IMR-90 (cell line): ENCODE data around the gene PPARG. TPM values are rescaled to one million over a fixed set of nuclear protein-coding genes. Genes with fewer than 3 reads are reported as not detected.

Experiments
- ATAC-seq: fragments of 200-7000 bp; cut with Tn5 transposase; 2 replicates; pipeline ENCODE4 v1.9.1; 2020; ENCODE audit warnings: low read depth, mild to moderate bottlenecking, moderate library complexity
- BruUV-seq: library from RNA; stranded (reverse); fragments of 400-500 nt; replicated peaks from 2 replicates; lab custom pipeline; 2021; lab: Mats Ljungman, UMichigan
- CTCF ChIA-PET: fragments of 300-600 bp; formaldehyde crosslinking; extraction: SDS; loops from one replicate; lab custom pipeline; 2021; ENCODE audit warnings: antibody characterized with exemption; lab: Yijun Ruan, JAX
- POLR2A ChIA-PET: fragments of 300-600 bp; sonication (Branson Sonifier 250); formaldehyde crosslinking; loops from one replicate; lab custom pipeline; 2022; ENCODE audit warnings: antibody characterized with exemption; ENCODE audit not compliant: unreplicated experiment; lab: Charles Lee
- DNase-seq: peaks from one replicate; pipeline ENCODE4 v3.0.0; 2013
- H2AFZ ChIP-seq: replicated peaks from 2 replicates; pipeline ENCODE3; 2013; ENCODE audit warnings: low read length, mild to moderate bottlenecking; ENCODE audit not compliant: poor library complexity
- H2AK5ac ChIP-seq: 2 replicates; pipeline ENCODE4 v1.6.1; 2013; ENCODE audit warnings: low read depth, low read length, inconsistent platforms
- H2AK9ac ChIP-seq: replicated peaks from 2 replicates; pipeline ENCODE3; 2013; ENCODE audit warnings: mild to moderate bottlenecking, low read depth, low read length, moderate library complexity; ENCODE audit not compliant: poor library complexity
- H2BK120ac ChIP-seq: 2 replicates; pipeline ENCODE4 v1.6.1; 2013; ENCODE audit warnings: low read depth, low read length, inconsistent platforms
- H2BK15ac ChIP-seq: 3 replicates; pipeline ENCODE4 v1.6.1; 2013; ENCODE audit warnings: low read depth, low read length, inconsistent platforms
- H2BK20ac ChIP-seq: 2 replicates; pipeline ENCODE4 v1.6.1; 2013; ENCODE audit warnings: low read depth, mild to moderate bottlenecking, inconsistent platforms, low read length, moderate library complexity
- H2BK5ac ChIP-seq: 2 replicates; pipeline ENCODE4 v1.6.1; 2013; ENCODE audit warnings: mild to moderate bottlenecking, low read depth, low read length, inconsistent platforms; ENCODE audit not compliant: poor library complexity, severe bottlenecking
- H3K14ac ChIP-seq: replicated peaks from 2 replicates; pipeline ENCODE4 v1.6.1; 2013; ENCODE audit warnings: low read depth, low read length, inconsistent platforms
- H3K18ac ChIP-seq: 2 replicates; pipeline ENCODE4 v1.6.1; 2013; ENCODE audit warnings: low read depth, low read length, control low read depth
- H3K23ac ChIP-seq: 2 replicates; pipeline ENCODE4 v1.6.1; 2013; ENCODE audit warnings: low read depth, low read length, inconsistent platforms
- H3K27ac ChIP-seq: 2 replicates; pipeline ENCODE4 v1.5.1; 2013; ENCODE audit warnings: mild to moderate bottlenecking, control low read depth, low read length; ENCODE audit not compliant: insufficient read depth
- H3K27me3 ChIP-seq: 2 replicates; pipeline ENCODE4 v1.6.1; 2013; ENCODE audit warnings: low read length; ENCODE audit not compliant: control insufficient read depth, insufficient read depth
- H3K36me3 ChIP-seq: 2 replicates; pipeline ENCODE4 v1.6.1; 2013; ENCODE audit warnings: low read length, mixed read lengths; ENCODE audit not compliant: control insufficient read depth, insufficient read depth
- H3K4ac ChIP-seq: 2 replicates; pipeline ENCODE4 v1.6.1; 2013; ENCODE audit warnings: low read depth, low read length, inconsistent platforms
- H3K4me1 ChIP-seq: 2 replicates; pipeline ENCODE4 v1.6.1; 2013; ENCODE audit warnings: low read length, mixed read lengths; ENCODE audit not compliant: control insufficient read depth, insufficient read depth
- H3K4me2 ChIP-seq: 2 replicates; pipeline ENCODE4 v1.6.1; 2013; ENCODE audit warnings: low read depth, mild to moderate bottlenecking, control low read depth, low read length, moderate library complexity
- H3K4me3 ChIP-seq: 2 replicates; pipeline ENCODE4 v1.5.1; 2013; ENCODE audit warnings: low read depth, mild to moderate bottlenecking, control low read depth, low read length, moderate library complexity; ENCODE audit not compliant: insufficient read depth
- H3K56ac ChIP-seq: 2 replicates; pipeline ENCODE4 v1.6.1; 2013; ENCODE audit warnings: low read length, inconsistent platforms; ENCODE audit not compliant: insufficient read depth; ENCODE audit errors: extremely low read depth
- H3K79me1 ChIP-seq, 2 experiments: 2 replicates each; pipeline ENCODE4 v1.6.1; 2013; ENCODE audit warnings: low read length in 2 of 2, inconsistent platforms in 1 of 2, low read depth in 1 of 2
- H3K9ac ChIP-seq: 2 replicates; pipeline ENCODE4 v1.6.1; 2013; ENCODE audit warnings: low read depth, low read length, control low read depth
- H3K9me1 ChIP-seq: 2 replicates; pipeline ENCODE4 v1.6.1; 2013; ENCODE audit warnings: low read length, inconsistent platforms; ENCODE audit not compliant: insufficient read depth
- H3K9me3 ChIP-seq: 2 replicates; pipeline ENCODE4 v1.6.1; 2013; ENCODE audit warnings: low read length; ENCODE audit not compliant: control insufficient read depth, insufficient read depth
- H4K20me1 ChIP-seq: 2 replicates; pipeline ENCODE4 v1.6.1; 2013; ENCODE audit warnings: low read length, inconsistent platforms; ENCODE audit not compliant: insufficient read depth
- H4K5ac ChIP-seq: 2 replicates; pipeline ENCODE4 v1.6.1; 2013; ENCODE audit warnings: mild to moderate bottlenecking, low read depth, low read length, control low read depth
- H4K8ac ChIP-seq, 2 experiments: 2 replicates each; pipeline ENCODE4 v1.6.1; 2013; ENCODE audit warnings: low read depth in 2 of 2, low read length in 2 of 2, control low read depth in 1 of 2, inconsistent platforms in 1 of 2
- H4K91ac ChIP-seq: 2 replicates; pipeline ENCODE4 v1.6.1; 2013; ENCODE audit warnings: low read depth, low read length, inconsistent platforms; ENCODE audit not compliant: insufficient read depth
- BHLHE40 ChIP-seq: fragments of 150-350 bp; IDR thresholded peaks from 2 replicates; pipeline ENCODE4 v1.6.1; 2016; ENCODE audit warnings: mild to moderate bottlenecking, low read depth, low read length
- CTCF ChIP-seq: conservative IDR thresholded peaks from 2 replicates; pipeline ENCODE4 v1.5.1; 2012; ENCODE audit warnings: mild to moderate bottlenecking, low read depth, low read length, improper control_type of control experiment
- FOS ChIP-seq: fragments of 150-350 bp; IDR thresholded peaks from 2 replicates; pipeline ENCODE4 v1.6.1; 2016; ENCODE audit warnings: low read depth, low read length
- MXI1 ChIP-seq: IDR thresholded peaks from 2 replicates; pipeline ENCODE4 v1.6.1; 2012; ENCODE audit warnings: low read depth, mild to moderate bottlenecking, low read length, moderate library complexity, borderline replicate concordance
- NFE2L2 ChIP-seq: fragments of 150-350 bp; IDR thresholded peaks from 2 replicates; pipeline ENCODE4 v1.6.1; 2016; ENCODE audit warnings: low read depth, mild to moderate bottlenecking, low read length
- RCOR1 ChIP-seq: IDR thresholded peaks from 2 replicates; pipeline ENCODE4 v1.6.1; 2012; ENCODE audit warnings: mild to moderate bottlenecking, low read length, improper control_type of control experiment; ENCODE audit not compliant: insufficient replicate concordance
- USF2 ChIP-seq: fragments of 150-350 bp; IDR thresholded peaks from 2 replicates; pipeline ENCODE4 v1.6.1; 2017; ENCODE audit warnings: mild to moderate bottlenecking, antibody characterized with exemption, low read length, low read depth
- WGBS, 2 experiments: methylation state at CpG; one replicate each; pipeline versions ENCODE4 v1.1.5 to v1.1.7; 2013; ENCODE audit warnings: missing lambda C conversion rate in 2 of 2; ENCODE audit not compliant: insufficient read length in 1 of 2; ENCODE audit errors: extremely low coverage in 2 of 2; 5-methylcytosine and 5-hydroxymethylcytosine counted together
- dilution Hi-C: fragments of 300-500 bp; cut with HindIII; formaldehyde crosslinking; loops from one replicate; pipeline ENCODE4 v1.14.3; 2018; ENCODE audit warnings: low sequenced_read_pairs; ENCODE audit not compliant: unreplicated experiment
- in situ Hi-C: fragments of 300-500 bp; cut with MboI; formaldehyde crosslinking; loops from 3 replicates; pipeline ENCODE4 v1.14.3; 2019; ENCODE audit warnings: low sequenced_read_pairs, inconsistent platforms, mixed read lengths
- intact Hi-C: fragments of 100-400 bp; cut with micrococcal nuclease; formaldehyde crosslinking; loops from 2 replicates; pipeline ENCODE4 v1.10.0; 2022
- polyA plus RNA-seq, 3 experiments: library from polyadenylated mRNA; depleted of rRNA; stranded (reverse); fragments of >200 nt; gene quantifications; 2 replicates each; pipeline ENCODE4 v1.2.3, GENCODE V29; 2012; ENCODE audit warnings: low replicate concordance in 1 of 3
- total RNA-seq: library from RNA; depleted of rRNA; stranded (reverse); fragments of >200 nt; gene quantifications from 2 replicates; pipeline ENCODE4 v1.2.3, GENCODE V29; 2012

Gene PPARG
- total and polyA plus RNA-seq, 2 of the 4 experiments (the other 2 are of a cell fraction), result 11.2 to 23.8 TPM

- no peak for DNase-seq
- ChIA-PET CTCF (interaction anchor here (1.4 kb wide), 1 partner anchor 17 kb away, joined by 3 read pairs; no protein-coding TSS in a partner anchor), POLR2A (no interaction called here)
- Histone ChIP-seq H3K4me3 (no peak overlapping the region), H2AFZ (no peak overlapping the region), H4K8ac (no peak overlapping the region), H4K91ac (no peak overlapping the region), H2AK9ac (peak overlapping the region; percentile 25), H3K4me1 (peaks cover 4% of the 10 kb centered on the region; the same call in 1 of the 2 replicates), H3K9me3 (no peaks in the 10 kb centered on the region), H2AK5ac (no peak overlapping the region), H3K36me3 (no peaks in the 10 kb centered on the region), H3K18ac (no peak overlapping the region), H3K4me2 (no peak overlapping the region), H4K20me1 (no peaks in the 10 kb centered on the region), H3K4ac (no peak overlapping the region), H3K14ac (no peak overlapping the region), H3K56ac (no peak overlapping the region), H3K9me1 (no peaks in the 10 kb centered on the region), H3K79me1 (no peaks in the 10 kb centered on the region), H2BK5ac (no peak overlapping the region), H2BK20ac (no peak overlapping the region), H3K27ac (no peak overlapping the region), H2BK15ac (no peak overlapping the region), H3K27me3 (no peaks in the 10 kb centered on the region; the same call in 1 of the 2 replicates), H4K5ac (no peak overlapping the region), H2BK120ac (no peak overlapping the region), H3K9ac (no peak overlapping the region), H3K23ac (no peak overlapping the region)
- TF ChIP-seq MXI1 (no peak), RCOR1 (no peak), BHLHE40 (no peak), USF2 (no peak), FOS (no peak), CTCF (no peak), NFE2L2 (no peak)
- intact Hi-C loops, result no loop called here
- 45% methylated on average over 2 of the region's 8 CpGs; no CpG with 5 or more reads in 1 of the 2 experiments for WGBS, 2 experiments
- dilution Hi-C loops, result no loop called here
- in situ Hi-C loops, result no loop called here
- ATAC-seq, result no peak
- no TSS peak for BruUV-seq
Measured at GRCh38 chr3:12458901-12459300, 170.0 kb downstream of the PPARG start.
